Activated T-helper 17 cell treated with anti-CD3 and anti-CD28 coated beads, Interleukin-2, amount 50 U/mL, for 72 hours (primary cell): Measurements from ENCODE around the gene TANC1. TPM values are rescaled to one million over a fixed set of nuclear protein-coding genes. Genes with fewer than 3 reads are reported as not detected.

Source experiments
- ATAC-seq: fragments of 150-1000 bp; cut with Tn5 transposase; replicated peaks from 2 replicates; pipeline ENCODE4 v1.10.0; 2021; ENCODE audit warnings: mild to moderate bottlenecking, moderate library complexity
- H3K27ac Mint-ChIP-seq: one replicate; pipeline ENCODE4 v1.8.0; 2022; ENCODE audit warnings: mixed read lengths
- H3K27me3 Mint-ChIP-seq: one replicate; pipeline ENCODE4 v1.8.0; 2022; ENCODE audit warnings: mixed read lengths
- H3K36me3 Mint-ChIP-seq: one replicate; pipeline ENCODE4 v1.8.0; 2022; ENCODE audit warnings: low read depth, mild to moderate bottlenecking, mixed read lengths
- H3K4me1 Mint-ChIP-seq: one replicate; pipeline ENCODE4 v1.8.0; 2022; ENCODE audit warnings: mixed read lengths
- H3K4me3 Mint-ChIP-seq: one replicate; pipeline ENCODE4 v1.8.0; 2022; ENCODE audit warnings: mild to moderate bottlenecking, mixed read lengths
- H3K9me3 Mint-ChIP-seq: one replicate; pipeline ENCODE4 v1.8.0; 2022; ENCODE audit warnings: mixed read lengths
- total RNA-seq, 2 donors: library from RNA; stranded (reverse); gene quantifications; one replicate each; pipeline ENCODE4 v1.2.3, GENCODE V29; 2022

Gene TANC1
- total RNA-seq, 2 donors from 2014 or later, result 1.4 to 1.7 TPM

DNA sequence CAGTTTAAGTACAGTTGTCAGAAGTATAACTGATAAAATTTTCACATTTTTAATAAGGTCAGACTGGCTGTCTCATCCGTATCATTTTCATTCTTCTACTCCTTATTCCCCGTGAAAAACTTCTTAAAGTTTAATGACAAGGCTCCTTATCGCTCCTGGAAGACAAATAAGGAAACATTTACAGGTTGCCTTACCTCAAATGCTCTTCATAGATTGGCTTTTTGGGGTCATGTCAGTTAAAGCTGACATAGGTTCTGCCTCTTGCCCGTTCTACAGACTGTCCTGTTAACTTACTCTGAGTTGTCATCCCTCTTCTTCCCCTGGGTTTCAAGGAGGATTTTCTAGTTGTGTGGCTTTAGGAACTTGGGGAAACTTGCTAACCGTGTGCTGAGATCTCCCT is 75.3 kb downstream of the TANC1 start:
- Mint-ChIP-seq H3K9me3 (no peaks in the 10 kb centered on the region), H3K36me3 (no peaks in the 10 kb centered on the region), H3K4me1 (no peaks in the 10 kb centered on the region), H3K27ac (no peak overlapping the region), H3K4me3 (no peak overlapping the region), H3K27me3 (no peaks in the 10 kb centered on the region)
- no peak for ATAC-seq

DNA sequence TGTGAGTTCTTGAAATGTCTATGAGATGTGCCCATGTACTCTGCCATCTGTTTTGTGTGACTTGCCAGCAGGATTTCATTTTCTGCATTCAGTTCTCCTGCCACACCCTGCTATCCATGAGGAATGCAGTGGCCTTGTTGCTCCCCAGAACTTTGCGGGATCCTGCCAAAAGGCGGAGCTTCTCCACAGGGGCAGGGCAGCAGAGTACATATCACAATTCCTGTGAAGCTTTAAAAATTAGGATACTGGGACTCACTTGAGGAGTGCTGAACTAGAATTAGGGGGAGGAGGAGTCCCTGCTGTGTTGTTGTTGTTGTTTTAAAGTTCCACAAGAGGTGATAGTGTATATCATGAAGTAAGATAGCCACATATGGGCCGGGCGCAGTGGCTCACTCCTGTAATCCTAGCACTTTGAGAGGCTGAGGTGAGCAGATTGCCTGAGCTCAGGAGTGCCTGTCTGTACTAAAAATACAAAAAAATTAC is 76.4 kb downstream of the TANC1 start:
- no peaks in the 10 kb centered on the region for H3K4me1 Mint-ChIP-seq
- no peak overlapping the region for H3K4me3 Mint-ChIP-seq
- H3K36me3 Mint-ChIP-seq, result no peaks in the 10 kb centered on the region
- no peaks in the 10 kb centered on the region for H3K9me3 Mint-ChIP-seq
- no peak overlapping the region for H3K27ac Mint-ChIP-seq
- no peaks in the 10 kb centered on the region for H3K27me3 Mint-ChIP-seq
- ATAC-seq, result no peak

DNA sequence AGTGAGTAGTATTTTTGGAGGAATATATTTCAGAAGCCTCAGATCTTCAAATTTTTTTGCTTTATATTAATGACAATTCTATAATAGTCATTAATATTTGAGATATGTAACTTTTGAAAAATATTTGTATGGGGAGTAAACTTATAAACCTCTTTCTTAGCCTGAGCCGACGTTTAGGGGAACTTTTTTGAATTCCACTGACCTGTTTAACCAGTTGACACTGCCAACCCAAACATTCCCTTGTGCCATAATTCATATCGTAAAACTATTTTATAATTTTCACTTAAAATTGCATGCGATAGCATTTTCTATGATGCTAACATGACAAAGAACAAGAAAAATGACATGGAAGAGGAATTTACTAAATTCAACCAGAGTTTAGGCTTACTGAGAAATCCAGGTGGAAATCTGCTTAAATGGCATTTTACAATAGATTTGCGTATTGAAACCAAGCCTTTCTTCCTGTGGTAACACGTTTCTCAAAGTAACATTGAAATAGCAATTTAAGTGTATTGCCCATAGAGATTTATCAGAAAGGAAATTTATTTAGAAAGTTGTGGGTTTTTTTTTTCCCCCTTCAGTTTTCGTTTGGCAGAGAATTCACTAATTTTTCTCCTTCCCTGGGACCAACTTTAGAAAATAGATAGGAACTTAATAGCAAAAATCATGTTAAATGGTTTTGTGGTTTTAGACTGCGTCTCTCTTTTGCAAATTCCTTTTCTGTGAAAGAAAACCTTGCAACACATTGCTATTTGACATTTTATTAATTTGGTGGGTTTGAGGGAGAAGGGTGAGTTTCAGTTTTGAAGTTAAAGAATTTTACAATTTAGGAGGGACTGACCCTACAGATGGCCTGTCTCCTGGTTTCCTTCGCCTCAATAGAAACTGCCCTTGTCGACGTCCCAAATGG is 77.4 kb downstream of the TANC1 start:
- no peak overlapping the region for H3K4me3 Mint-ChIP-seq
- no peaks in the 10 kb centered on the region for H3K27me3 Mint-ChIP-seq
- ATAC-seq, result no peak
- no peak overlapping the region for H3K27ac Mint-ChIP-seq
- no peaks in the 10 kb centered on the region for H3K4me1 Mint-ChIP-seq
- no peaks in the 10 kb centered on the region for H3K36me3 Mint-ChIP-seq
- no peaks in the 10 kb centered on the region for H3K9me3 Mint-ChIP-seq

DNA sequence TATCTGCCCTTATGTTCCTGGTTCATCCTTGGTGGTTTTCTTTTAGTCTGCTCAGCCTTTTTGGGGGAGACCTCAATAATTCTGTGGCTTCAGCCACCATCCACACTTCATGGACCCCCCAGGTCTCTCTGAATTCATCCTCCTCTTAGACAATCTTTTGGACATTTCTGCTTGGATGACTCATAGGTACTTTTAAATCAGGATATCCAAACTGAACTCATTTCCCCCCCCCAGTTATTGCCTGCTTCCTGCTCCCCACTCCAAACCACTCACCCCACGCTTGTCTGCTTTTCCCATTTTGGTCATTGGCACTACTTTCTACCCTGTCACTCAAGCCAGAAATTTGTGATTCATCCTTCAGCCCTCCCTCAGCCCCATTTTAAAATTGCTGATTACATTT is 78.5 kb downstream of the TANC1 start:
- Mint-ChIP-seq H3K36me3 (no peaks in the 10 kb centered on the region), H3K27ac (no peak overlapping the region), H3K27me3 (no peaks in the 10 kb centered on the region), H3K4me3 (no peak overlapping the region), H3K4me1 (no peaks in the 10 kb centered on the region), H3K9me3 (no peaks in the 10 kb centered on the region)
- ATAC-seq, result no peak

DNA sequence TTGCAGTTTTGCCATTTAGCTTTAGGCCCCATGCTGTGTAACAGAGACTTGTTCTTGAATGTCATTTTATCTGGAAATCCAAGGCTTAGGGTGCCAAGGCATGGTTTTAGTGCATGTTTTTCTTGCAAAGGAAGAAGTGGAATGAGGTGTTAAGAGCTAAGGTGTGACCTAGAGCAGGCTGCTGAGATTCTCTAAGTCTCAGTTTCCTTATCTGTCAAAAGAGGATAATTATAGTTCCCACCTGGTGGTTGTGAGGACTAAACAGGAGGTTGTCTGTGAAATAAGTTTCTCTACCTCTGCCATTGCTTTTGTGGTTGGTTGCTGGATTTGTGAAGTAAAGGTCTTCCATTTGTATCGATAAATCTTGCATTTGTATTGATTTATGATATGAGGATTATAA is 82.0 kb downstream of the TANC1 start:
- Mint-ChIP-seq H3K9me3 (no peaks in the 10 kb centered on the region), H3K27ac (no peak overlapping the region), H3K4me1 (no peaks in the 10 kb centered on the region), H3K27me3 (no peaks in the 10 kb centered on the region), H3K36me3 (no peaks in the 10 kb centered on the region), H3K4me3 (no peak overlapping the region)
- ATAC-seq, result no peak

DNA sequence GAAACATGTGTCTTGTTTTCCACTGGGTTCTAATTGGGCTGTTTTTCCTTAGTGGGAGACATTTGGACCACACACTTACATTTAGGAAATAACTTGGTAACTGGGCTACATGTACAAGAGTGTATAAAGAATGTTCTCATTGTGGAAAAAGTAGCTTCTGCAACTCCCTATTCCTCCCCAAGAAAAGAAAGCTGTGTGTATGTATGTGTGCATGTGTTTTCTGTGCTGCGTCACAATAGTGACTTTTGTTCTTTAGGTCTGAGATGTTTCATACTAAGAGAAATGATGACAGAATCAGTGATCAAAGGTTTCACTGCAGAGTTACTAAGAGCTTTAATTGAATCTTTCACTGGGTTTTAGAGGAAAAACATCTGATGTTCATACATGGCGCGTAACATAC is 82.7 kb downstream of the TANC1 start:
- Mint-ChIP-seq H3K36me3 (no peaks in the 10 kb centered on the region), H3K27ac (no peak overlapping the region)

DNA sequence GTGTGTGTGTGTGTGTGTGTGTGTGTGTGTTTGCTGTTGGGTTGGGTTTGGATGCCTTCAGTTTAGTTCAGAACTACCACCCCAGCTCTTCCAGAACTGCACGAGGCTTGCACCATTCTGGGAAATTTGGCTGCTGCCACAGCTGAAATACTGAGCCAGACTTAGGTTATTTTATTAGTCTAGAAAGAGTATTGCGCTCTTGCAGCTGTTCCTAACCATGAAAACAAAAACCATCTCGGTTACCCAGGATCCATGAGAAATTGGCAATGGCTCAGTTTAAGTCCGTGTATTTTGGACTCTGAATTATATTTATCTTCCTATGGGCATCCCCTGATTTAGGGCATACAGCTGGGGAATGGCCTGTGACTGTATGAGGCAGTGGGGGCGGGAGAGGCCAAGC is 83.2 kb downstream of the TANC1 start:
- no peak overlapping the region for H3K4me3 Mint-ChIP-seq
- no peaks in the 10 kb centered on the region for H3K27me3 Mint-ChIP-seq
- H3K36me3 Mint-ChIP-seq, result no peaks in the 10 kb centered on the region
- H3K4me1 Mint-ChIP-seq, result no peaks in the 10 kb centered on the region
- H3K27ac Mint-ChIP-seq, result no peak overlapping the region
- no peak for ATAC-seq
- no peaks in the 10 kb centered on the region for H3K9me3 Mint-ChIP-seq

More for the DNA sequence above, 82.7 kb downstream of the TANC1 start:
- Mint-ChIP-seq H3K4me3 (no peak overlapping the region), H3K27me3 (no peaks in the 10 kb centered on the region), H3K4me1 (no peaks in the 10 kb centered on the region), H3K9me3 (no peaks in the 10 kb centered on the region)
- ATAC-seq, result no peak

DNA sequence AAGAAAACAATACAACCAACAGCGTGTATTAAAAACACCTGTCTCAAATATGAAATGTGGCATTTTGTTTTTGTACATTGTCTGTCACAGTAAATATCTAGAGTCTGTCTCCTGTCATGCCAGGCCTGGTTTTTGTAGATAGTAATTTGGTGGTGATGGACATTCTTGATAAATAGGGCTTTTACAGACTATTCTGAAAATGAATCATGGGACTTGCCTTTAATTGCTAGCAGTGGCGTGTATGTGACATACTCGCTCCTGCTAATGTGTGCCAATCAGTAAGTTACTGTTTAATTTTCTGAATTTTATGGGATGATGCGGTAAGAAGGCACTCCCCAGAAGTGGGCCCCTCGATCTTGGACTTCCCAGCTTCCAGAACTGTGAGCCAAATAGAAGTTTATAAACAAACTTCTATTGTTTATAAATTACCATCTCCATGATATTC is 83.7 kb downstream of the TANC1 start:
- no peaks in the 10 kb centered on the region for H3K27me3 Mint-ChIP-seq
- H3K4me1 Mint-ChIP-seq, result no peaks in the 10 kb centered on the region
- ATAC-seq, result no peak
- H3K4me3 Mint-ChIP-seq, result no peak overlapping the region
- no peaks in the 10 kb centered on the region for H3K36me3 Mint-ChIP-seq
- H3K9me3 Mint-ChIP-seq, result no peaks in the 10 kb centered on the region
- no peak overlapping the region for H3K27ac Mint-ChIP-seq

DNA sequence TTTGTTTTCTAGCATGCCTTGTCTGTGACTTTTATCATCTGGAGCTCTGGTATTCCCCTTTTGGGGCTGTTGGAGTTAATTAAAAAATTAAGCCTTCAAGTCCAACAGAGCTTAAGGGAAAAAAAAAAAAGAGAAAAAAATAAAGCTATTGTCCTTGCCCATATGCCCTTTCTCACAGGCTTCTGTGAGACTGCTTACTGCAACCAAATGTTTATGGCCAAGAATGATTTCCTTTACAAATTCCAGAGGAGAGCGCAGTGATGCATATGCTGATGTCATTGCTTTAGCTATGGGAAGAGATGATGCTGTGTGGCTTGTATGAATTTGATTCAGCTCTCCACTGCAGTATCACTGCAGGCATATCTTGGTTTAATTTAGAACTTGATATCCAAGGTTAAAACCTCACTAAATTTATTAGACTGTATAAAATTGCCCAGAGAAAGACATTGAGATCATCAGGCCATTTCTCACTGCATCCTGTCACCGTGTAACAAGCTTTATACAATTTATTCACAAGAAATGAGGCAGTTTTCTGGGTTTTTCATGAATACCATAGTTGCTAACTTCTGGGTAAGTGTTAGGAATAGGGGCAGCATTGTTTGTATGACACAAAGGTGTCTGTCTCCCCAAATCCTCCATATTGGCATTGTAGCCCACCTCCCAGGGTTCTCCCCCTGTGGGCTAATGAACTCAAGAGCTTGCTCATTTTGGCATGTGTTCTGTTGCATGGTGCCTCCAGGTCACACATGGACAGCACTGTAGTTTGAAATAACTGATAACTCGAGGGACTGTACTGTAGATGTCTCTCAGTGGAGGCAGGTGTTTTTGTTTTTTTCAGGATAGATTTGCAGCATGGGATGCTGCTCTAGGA is 85.0 kb downstream of the TANC1 start:
- ATAC-seq, result no peak
- no peaks in the 10 kb centered on the region for H3K27me3 Mint-ChIP-seq
- H3K36me3 Mint-ChIP-seq, result no peaks in the 10 kb centered on the region
- no peak overlapping the region for H3K27ac Mint-ChIP-seq
- no peak overlapping the region for H3K4me3 Mint-ChIP-seq
- no peaks in the 10 kb centered on the region for H3K4me1 Mint-ChIP-seq
- H3K9me3 Mint-ChIP-seq, result no peaks in the 10 kb centered on the region

DNA sequence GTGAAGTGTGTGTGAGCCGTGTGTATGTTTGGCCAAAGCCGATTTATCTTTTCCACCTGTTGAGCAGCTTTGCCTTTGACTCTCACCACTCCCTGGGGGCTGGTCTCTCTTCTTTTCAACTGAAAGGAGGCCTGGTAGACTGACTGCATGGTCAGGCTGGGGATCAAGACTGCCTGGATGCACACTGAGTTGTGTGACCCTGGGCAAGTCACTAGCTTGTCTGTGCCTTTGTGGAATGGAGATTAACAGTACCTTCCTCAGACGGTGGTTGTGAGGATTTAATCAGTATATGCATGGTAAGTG is 85.5 kb downstream of the TANC1 start:
- H3K27me3 Mint-ChIP-seq, result no peaks in the 10 kb centered on the region
- no peaks in the 10 kb centered on the region for H3K4me1 Mint-ChIP-seq
- no peak overlapping the region for H3K4me3 Mint-ChIP-seq
- ATAC-seq, result no peak
- H3K27ac Mint-ChIP-seq, result no peak overlapping the region
- no peaks in the 10 kb centered on the region for H3K36me3 Mint-ChIP-seq
- H3K9me3 Mint-ChIP-seq, result no peaks in the 10 kb centered on the region

DNA sequence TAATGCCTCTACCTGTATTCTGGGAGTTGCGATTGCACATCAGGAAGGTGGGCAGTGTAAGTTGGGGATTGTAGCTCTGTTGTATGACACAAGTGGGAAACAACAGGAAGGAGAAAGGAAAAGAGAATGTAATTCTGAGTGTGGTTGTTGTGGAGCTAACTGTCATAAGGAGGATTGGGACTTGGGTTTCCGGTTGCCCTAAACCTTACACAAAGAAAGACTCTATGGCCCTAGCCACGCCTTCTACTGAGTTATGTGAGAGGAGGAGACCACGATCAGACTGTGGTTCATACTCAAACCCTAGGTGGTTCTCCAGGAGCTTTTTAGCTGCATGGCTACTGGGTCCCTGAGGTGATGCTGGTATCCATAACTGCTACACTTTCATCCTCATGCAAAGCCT is 86.5 kb downstream of the TANC1 start:
- Mint-ChIP-seq H3K9me3 (no peaks in the 10 kb centered on the region), H3K27ac (no peak overlapping the region), H3K36me3 (no peaks in the 10 kb centered on the region), H3K4me1 (no peaks in the 10 kb centered on the region), H3K4me3 (no peak overlapping the region), H3K27me3 (no peaks in the 10 kb centered on the region)
- ATAC-seq, result no peak

DNA sequence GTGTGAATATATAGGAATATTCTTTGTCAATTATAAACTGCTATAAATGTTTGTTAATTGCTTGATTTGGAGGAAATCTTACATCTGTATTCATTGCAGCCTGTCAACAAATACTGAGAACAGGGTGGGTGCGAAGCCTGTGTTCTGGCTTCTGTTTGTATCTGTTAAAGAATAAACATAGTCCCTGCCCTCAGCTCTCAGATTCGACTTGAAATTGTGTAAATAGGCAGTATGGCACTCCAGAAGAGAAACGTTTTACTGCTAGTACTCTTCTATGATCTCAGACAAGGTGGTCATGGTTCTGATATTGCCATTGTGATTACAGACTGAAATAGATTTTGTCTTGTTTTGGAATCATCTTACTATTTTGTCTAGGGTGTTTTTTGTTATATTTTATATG is 92.1 kb downstream of the TANC1 start:
- Mint-ChIP-seq H3K27ac (no peak overlapping the region), H3K27me3 (no peaks in the 10 kb centered on the region), H3K9me3 (no peaks in the 10 kb centered on the region), H3K36me3 (no peaks in the 10 kb centered on the region), H3K4me1 (no peaks in the 10 kb centered on the region), H3K4me3 (no peak overlapping the region)
- no peak for ATAC-seq

DNA sequence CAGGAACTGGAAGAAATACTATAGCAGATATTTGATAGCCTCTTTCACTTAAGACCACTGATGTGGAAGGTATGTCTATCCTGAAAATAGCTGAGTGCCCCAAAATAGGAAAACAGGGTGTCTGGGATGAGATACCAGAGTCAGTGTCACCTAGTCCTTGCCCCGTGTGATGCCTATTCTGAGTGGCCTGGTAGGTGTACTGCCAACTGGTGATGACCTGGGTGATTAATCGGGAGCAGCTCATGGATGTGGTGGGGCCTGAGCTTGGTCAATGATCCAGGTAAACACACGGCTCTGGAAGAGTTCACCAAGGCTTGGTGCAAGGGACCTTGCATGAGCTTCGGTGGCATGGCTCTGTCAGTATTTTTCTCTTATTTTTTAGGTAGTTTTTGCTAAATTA is 95.2 kb downstream of the TANC1 start:
- H3K9me3 Mint-ChIP-seq, result no peaks in the 10 kb centered on the region
- H3K4me3 Mint-ChIP-seq, result no peak overlapping the region
- H3K27ac Mint-ChIP-seq, result no peak overlapping the region
- ATAC-seq, result no peak
- H3K4me1 Mint-ChIP-seq, result no peaks in the 10 kb centered on the region
- no peaks in the 10 kb centered on the region for H3K27me3 Mint-ChIP-seq
- H3K36me3 Mint-ChIP-seq, result no peaks in the 10 kb centered on the region

DNA sequence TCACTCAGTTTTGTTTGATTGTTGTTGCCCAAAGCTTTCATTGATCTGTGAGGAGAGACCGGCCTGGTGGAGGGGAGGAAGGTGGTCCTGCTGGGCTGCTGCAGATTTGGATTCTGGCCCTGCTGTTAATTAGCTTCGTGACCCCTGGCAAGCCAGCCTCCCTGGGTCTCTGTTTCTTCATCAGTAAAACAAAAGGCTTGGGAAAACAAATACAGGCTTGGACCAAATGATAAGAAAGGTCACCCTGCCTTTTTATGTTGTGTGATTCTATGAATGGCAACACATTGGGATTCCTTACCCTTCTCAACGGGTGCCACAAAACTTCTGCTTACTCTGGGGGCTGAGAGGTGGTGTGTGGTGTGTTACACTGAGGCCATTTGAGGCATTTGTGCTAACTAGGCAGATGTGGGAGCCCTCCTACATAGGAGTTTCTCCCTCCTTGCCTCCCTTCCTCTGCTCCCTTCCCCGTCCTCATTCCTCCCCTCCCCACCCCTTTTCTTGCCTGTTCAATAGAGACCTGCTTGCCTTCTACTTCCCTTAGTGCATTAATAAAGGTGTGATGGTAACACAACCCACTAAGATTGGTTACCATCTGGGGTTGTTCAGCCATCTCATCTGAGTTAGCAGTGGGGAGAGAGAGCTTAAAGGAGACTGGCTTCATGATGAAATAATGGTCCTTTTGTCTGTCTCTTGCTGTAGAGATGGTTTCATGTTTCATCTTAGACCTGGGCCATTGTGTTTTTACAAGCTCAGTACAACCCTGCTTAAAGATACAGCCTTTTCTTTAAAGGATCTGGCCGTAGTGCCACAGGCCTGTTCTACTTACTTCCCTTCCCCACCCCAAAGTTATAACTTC is 96.2 kb downstream of the TANC1 start:
- no peak for ATAC-seq
- Mint-ChIP-seq H3K9me3 (no peaks in the 10 kb centered on the region), H3K4me1 (no peaks in the 10 kb centered on the region), H3K4me3 (no peak overlapping the region), H3K27me3 (no peaks in the 10 kb centered on the region), H3K27ac (no peak overlapping the region), H3K36me3 (no peaks in the 10 kb centered on the region)
